Stimulated activated CD8-positive, alpha-beta memory T cell treated with anti-CD3 and anti-CD28 coated beads, Interleukin-15, amount 100 ng/mL, for 1 hour (primary cell): ENCODE measurements around the gene TYK2.
A peak's percentile ranks its signal among the peaks of the same experiment; 100 is the strongest.
"Not testable (repeated sequence)": the region's sequence is repeated elsewhere in the genome, so short reads cannot be mapped to it uniquely, and the experiment has no call there.

Source experiments
- DNase-seq: peaks from one replicate; pipeline ENCODE4 v3.0.0-alpha.2; 2020; ENCODE audit warnings: low read depth

Gene TYK2

GRCh38 chr19:10407096-10407495 lies 26.7 kb upstream of the TYK2 start:
- DNase-seq, result no peak

DNA sequence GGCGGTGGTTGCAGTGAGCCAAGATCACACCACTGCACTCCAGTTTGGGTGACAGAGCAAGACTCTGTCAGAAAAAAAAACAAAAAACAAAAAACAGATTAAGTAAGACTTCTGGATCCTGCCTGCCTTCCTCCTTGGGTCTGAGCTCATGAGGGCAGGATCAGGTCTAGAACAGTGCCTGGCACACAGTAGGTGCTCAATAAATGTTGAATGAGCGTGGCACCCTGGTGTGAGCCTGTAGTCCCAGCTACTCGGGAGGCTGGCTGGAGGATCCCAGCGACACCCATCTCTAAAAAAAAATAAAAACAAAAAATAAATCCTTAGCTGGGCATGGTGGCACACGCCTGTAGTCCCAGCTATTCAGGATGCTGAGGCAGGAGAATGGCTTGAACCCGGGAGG lies 25.8 kb upstream of the TYK2 start:
- no peak for DNase-seq

GRCh38 chr19:10404888-10405820 lies 24.8 kb upstream of the TYK2 start:
- no peak for DNase-seq

- peak; percentile 98 for DNase-seq
These were observed 23.0 kb upstream of the TYK2 start, which contains the start of gene CDC37 for GRCh38 chr19:10403137-10404021. CDC37 (minus strand) TSS chr19:10403542; CDS start chr19:10403479, 63 bp downstream.

DNA sequence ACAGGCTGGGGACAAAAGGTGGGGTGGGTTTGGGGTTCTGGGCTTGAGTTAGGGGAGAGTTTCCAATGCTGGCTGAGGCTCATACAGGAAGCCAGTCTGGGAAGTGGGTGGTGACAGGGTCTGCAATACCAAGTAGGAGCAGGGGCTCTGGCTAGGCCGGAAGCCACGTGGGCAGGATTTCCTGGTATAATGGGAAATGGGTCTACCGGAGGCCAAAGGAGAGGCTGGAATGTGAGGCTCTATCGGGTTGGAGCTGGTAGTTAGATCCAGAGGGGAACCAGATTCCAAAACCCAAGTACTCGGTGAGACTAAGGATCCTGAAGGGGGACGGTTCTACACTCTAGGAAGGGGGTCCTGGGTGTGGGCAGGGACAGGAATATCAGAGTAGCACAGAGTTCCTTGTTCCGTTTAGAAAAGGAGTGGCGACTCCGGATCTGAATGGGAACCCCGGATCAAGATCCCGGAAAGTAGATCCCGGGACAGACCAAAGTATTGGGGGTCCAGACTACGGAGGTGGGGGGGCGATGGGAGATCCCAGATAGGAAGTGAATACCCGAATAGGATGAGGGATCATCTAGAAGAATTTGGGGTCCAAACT lies 22.2 kb upstream of the TYK2 start:
- DNase-seq, result no peak

DNA sequence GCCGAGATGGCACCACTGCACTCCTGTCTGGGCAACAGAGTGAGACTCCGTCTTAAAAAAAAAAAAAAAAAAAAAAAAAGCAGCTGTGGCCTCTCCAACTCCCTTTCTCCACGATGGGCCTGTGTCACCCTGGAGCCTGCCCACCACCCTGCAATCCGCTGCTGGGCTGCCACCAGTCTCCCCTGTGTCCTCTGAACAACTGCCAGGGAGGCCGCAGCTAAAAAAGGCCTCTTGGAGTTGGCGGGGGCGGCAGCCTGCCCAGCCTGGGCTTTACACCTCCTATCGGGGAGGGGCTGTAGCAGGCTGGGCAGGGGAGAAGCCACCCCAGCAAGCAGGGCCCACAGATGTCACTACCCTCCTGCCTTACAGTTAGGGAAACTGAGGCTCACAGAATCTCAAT lies 19.5 kb upstream of the TYK2 start:
- DNase-seq, result no peak

- DNase-seq, result not testable (repeated sequence)
These were observed 19.0 kb upstream of the TYK2 start for GRCh38 chr19:10399340-10399739.

- DNase-seq, result no peak
These were observed 18.4 kb upstream of the TYK2 start for GRCh38 chr19:10398819-10399218.

GRCh38 chr19:10395917-10396316 lies 15.5 kb upstream of the TYK2 start:
- no peak for DNase-seq

GRCh38 chr19:10395436-10395835 lies 15.1 kb upstream of the TYK2 start:
- DNase-seq, result no peak

DNA sequence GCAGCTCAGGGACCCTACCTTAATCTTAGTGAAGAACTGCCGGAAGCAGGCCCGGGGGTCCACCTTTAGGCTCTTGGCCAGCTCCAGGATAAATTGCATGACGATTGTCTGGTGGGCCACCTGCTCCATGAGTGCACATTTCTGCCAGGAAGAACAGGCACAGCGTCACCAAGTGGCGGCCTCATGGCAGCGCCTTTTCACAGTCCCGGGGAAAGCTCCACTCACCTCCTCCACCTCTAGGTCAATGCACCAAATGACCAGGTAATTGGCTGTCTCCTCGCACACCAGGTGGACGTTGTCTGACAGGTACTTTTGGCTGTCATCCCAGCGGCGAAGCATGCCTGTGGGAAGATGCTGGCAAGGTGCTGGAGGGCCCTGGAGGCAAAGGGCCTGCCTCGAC lies 14.6 kb upstream of the TYK2 start:
- DNase-seq, result no peak

- DNase-seq, result no peak
These were observed 12.8 kb upstream of the TYK2 start for GRCh38 chr19:10393137-10393536.

DNA sequence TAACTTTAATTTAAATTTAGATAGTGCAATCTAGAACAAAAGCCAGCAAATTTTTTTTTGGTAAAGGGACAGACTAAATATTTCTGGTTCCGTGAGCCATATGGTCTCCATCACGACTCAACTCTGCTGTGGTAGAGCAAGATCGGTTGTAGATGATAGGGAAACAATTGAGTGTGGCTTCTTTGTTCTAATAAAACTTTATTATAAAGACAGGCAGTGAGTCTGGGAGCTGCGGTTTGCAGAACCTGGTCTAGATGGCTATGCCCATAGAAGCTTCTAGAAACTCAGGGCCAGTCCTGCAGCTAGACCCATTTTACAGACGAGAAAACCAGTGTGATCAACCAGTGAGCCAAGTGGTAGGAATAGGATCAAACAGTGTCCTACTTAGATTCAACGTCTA lies 11.7 kb upstream of the TYK2 start:
- no peak for DNase-seq

- no peak for DNase-seq
These were observed 10.4 kb upstream of the TYK2 start for GRCh38 chr19:10390652-10391286.

- DNase-seq, result no peak
These were observed 9.5 kb upstream of the TYK2 start for GRCh38 chr19:10389863-10390262.

DNA sequence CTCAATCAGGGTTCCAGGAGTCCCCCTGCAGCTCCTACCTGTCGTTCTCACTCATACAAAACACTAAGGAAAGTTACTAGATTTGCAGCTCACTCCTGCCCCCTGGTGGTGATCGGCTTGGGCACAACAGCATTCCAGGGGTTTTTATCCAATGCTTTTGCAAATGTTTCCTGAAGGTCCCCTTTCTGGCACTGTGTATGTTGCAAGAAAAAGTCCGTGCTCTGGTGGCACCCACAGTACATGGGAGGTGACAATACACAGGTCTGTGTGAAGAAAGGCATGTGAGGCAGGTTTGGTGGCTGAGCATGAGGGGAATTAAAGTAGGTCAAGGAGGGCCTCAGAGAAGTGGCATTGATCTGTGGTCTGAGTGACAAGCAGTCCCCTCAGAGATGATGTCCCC lies 8.6 kb upstream of the TYK2 start:
- DNase-seq, result peak; percentile 85

DNA sequence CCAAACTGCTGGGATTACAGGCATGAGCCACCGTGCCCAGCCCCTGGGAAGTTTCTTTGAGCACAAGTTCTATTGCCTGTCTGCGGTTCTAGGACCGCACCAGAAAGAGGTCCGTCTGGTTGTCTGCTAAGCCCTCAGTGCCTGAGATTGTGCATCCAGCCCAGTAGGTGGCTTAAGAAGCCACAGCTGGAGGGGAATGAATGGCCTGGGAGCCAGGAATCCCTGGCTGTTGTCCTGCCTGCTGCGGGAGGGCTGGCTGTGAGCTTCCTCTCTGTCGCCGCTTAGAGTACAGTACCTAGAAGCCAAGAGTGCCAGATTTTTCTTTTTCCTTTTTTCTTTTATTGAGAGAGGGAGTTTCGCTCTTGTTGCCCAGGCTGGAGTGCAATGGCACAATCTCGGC lies 4.2 kb upstream of the TYK2 start:
- DNase-seq, result no peak

DNA sequence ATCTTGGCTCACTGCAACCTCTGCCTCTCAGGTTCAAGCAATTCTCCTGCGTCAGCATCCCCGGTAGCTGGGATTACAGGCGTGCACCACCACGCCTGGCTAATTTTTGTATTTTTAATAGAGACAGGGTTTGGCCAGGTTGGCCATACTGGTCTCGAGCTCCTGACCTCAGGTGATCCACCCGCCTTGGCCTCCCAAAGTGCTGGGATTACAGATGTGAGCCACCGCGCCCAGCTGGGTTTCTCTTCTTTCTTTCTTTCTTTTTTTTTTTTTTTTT lies 2.8 kb upstream of the TYK2 start:
- not testable (repeated sequence) for DNase-seq

GRCh38 chr19:10379880-10380312 lies 476 bp downstream of the TYK2 start:
- no peak for DNase-seq

- no peak for DNase-seq
These were observed 2.2 kb downstream of the TYK2 start for GRCh38 chr19:10378124-10378523.

GRCh38 chr19:10377140-10377640 lies 3.2 kb downstream of the TYK2 start:
- DNase-seq, result not testable (repeated sequence)

GRCh38 chr19:10374931-10375330 lies 5.4 kb downstream of the TYK2 start:
- no peak for DNase-seq
